Smooth muscle cell (in vitro differentiated cells): ENCODE measurements around the gene URM1. TPM values are rescaled to one million over a fixed set of nuclear protein-coding genes. Genes with fewer than 3 reads are reported as not detected.
"Not testable (repeated sequence)": the region's sequence is repeated elsewhere in the genome, so short reads cannot be mapped to it uniquely, and the experiment has no call there.

Experiments used
- DNase-seq: peaks from one replicate; lab custom pipeline; 2025; ENCODE audit not compliant: unreplicated experiment; lab: John Stamatoyannopoulos, UW
- H2AFZ ChIP-seq: fragments of 200-600 bp; sonication (generic); 2 replicates; pipeline ENCODE4 v1.6.0; 2016; ENCODE audit warnings: antibody characterized with exemption, low read depth, mild to moderate bottlenecking
- H3F3A ChIP-seq: fragments of 200-600 bp; sonication (generic); 2 replicates; pipeline ENCODE4 v1.6.0; 2017; ENCODE audit warnings: antibody characterized with exemption, low read depth
- H3K27ac ChIP-seq: fragments of 200-600 bp; sonication (generic); 2 replicates; pipeline ENCODE4 v1.5.1; 2016; ENCODE audit warnings: low read depth, mild to moderate bottlenecking
- H3K27me3 ChIP-seq: fragments of 200-600 bp; sonication (generic); 2 replicates; pipeline ENCODE4 v1.6.1; 2016; ENCODE audit warnings: low read depth, mild to moderate bottlenecking
- H3K36me3 ChIP-seq: fragments of 200-600 bp; sonication (generic); 2 replicates; pipeline ENCODE4 v1.5.1; 2016; ENCODE audit warnings: low read depth
- H3K4me1 ChIP-seq: fragments of 200-600 bp; sonication (generic); 2 replicates; pipeline ENCODE4 v1.5.1; 2016; ENCODE audit warnings: low read depth
- H3K4me2 ChIP-seq: fragments of 200-600 bp; sonication (generic); 2 replicates; pipeline ENCODE4 v1.6.0; 2016; ENCODE audit warnings: mild to moderate bottlenecking
- H3K4me3 ChIP-seq: fragments of 200-600 bp; sonication (generic); 2 replicates; pipeline ENCODE4 v1.5.1; 2016; ENCODE audit warnings: mild to moderate bottlenecking
- H3K79me2 ChIP-seq: fragments of 200-600 bp; sonication (generic); 2 replicates; pipeline ENCODE4 v1.6.0; 2016; ENCODE audit warnings: low read depth, mild to moderate bottlenecking
- H3K9ac ChIP-seq: fragments of 200-600 bp; sonication (generic); 2 replicates; pipeline ENCODE4 v1.6.0; 2016; ENCODE audit warnings: low read depth
- H3K9me3 ChIP-seq: fragments of 200-600 bp; sonication (generic); replicated peaks from 2 replicates; pipeline ENCODE4 v1.5.1; 2016; ENCODE audit warnings: low read depth
- H4K20me1 ChIP-seq: fragments of 200-600 bp; sonication (generic); 2 replicates; pipeline ENCODE4 v1.6.0; 2016; ENCODE audit warnings: low read depth
- CTCF ChIP-seq: fragments of 200-600 bp; sonication (generic); IDR thresholded peaks from 2 replicates; pipeline ENCODE4 v1.5.1; 2017; ENCODE audit warnings: borderline replicate concordance, mild to moderate bottlenecking, antibody characterized with exemption; ENCODE audit not compliant: insufficient read depth, poor library complexity, severe bottlenecking
- WGBS: methylation state at CpG from one replicate; pipeline ENCODE4 v1.1.7; 2016; ENCODE audit warnings: low lambda C conversion rate; 5-methylcytosine and 5-hydroxymethylcytosine counted together
- polyA plus RNA-seq: library from polyadenylated mRNA; unstranded; fragments of >200 nt; fragmentation: Nextera tagmentation; extraction: Ambion mirVana; gene quantifications from 2 replicates; pipeline ENCODE4 v1.2.1, GENCODE V29; 2016
- total RNA-seq: library from RNA; depleted of rRNA; stranded (reverse); fragments of >200 nt; gene quantifications from 2 replicates; pipeline ENCODE4 v1.2.3, GENCODE V29; 2014

Gene URM1
- total and polyA plus RNA-seq, 2 experiments from 2014 or later, result 27.3 to 48.7 TPM

- Histone ChIP-seq H3F3A (no peaks in the 10 kb centered on the region), H3K4me2 (peak overlapping the region; percentile 100), H3K79me2 (peaks cover 5% of the 10 kb centered on the region), H4K20me1 (no peaks in the 10 kb centered on the region), H2AFZ (peak overlapping the region; percentile 78), H3K27ac (peak overlapping the region; percentile 80), H3K9me3 (no peaks in the 10 kb centered on the region), H3K4me3 (peak overlapping the region; percentile 98), H3K27me3 (no peaks in the 10 kb centered on the region), H3K9ac (peak overlapping the region; percentile 86), H3K36me3 (no peaks in the 10 kb centered on the region), H3K4me1 (no peaks in the 10 kb centered on the region)
- no peak for TF ChIP-seq CTCF
- 35% methylated on average over 11 of the region's 11 CpGs for WGBS
- peak; percentile 46 for DNase-seq
Measured at GRCh38 chr9:128421482-128421996, 50.4 kb downstream of the URM1 start.

GRCh38 chr9:128422022-128422782 lies 51.0 kb downstream of the URM1 start:
- H2AFZ ChIP-seq, result not testable (repeated sequence)
- H3K4me3 ChIP-seq, result peak overlapping the region; percentile 98

GRCh38 chr9:128422783-128423150 lies 51.6 kb downstream of the URM1 start:
- no peak overlapping the region for H2AFZ ChIP-seq
- WGBS, result 83% methylated on average over 5 of the region's 5 CpGs

More at GRCh38 chr9:128422022-128422782, 51.0 kb downstream of the URM1 start:
- H3K36me3 ChIP-seq, H3K4me1 ChIP-seq, H3K27me3 ChIP-seq, H4K20me1 ChIP-seq, H3F3A ChIP-seq, H3K79me2 ChIP-seq, H3K9me3 ChIP-seq, H3K27ac ChIP-seq, DNase-seq: not testable (repeated sequence)
- H3K9ac ChIP-seq, result peak overlapping the region; percentile 86
- H3K4me2 ChIP-seq, result peak overlapping the region; percentile 100
- WGBS, result 89% methylated on average over 13 of the region's 13 CpGs

GRCh38 chr9:128423356-128423755 lies 52.2 kb downstream of the URM1 start:
- H2AFZ ChIP-seq, H3K36me3 ChIP-seq, H3K4me2 ChIP-seq, DNase-seq, H3K4me1 ChIP-seq, H3K27me3 ChIP-seq, H3K79me2 ChIP-seq, H3K4me3 ChIP-seq, H4K20me1 ChIP-seq, H3F3A ChIP-seq, H3K9me3 ChIP-seq: not testable (repeated sequence)
- Histone ChIP-seq H3K27ac (peak overlapping the region; percentile 69), H3K9ac (peak overlapping the region; percentile 58)
- 72% methylated on average over 6 of the region's 6 CpGs for WGBS

More at GRCh38 chr9:128422783-128423150, 51.6 kb downstream of the URM1 start:
- H3K4me1 ChIP-seq, result no peaks in the 10 kb centered on the region
- no peaks in the 10 kb centered on the region for H4K20me1 ChIP-seq
- peak overlapping the region; percentile 35 for H3K27ac ChIP-seq
- H3K9me3 ChIP-seq, result no peaks in the 10 kb centered on the region
- H3K27me3 ChIP-seq, result no peaks in the 10 kb centered on the region
- no peaks in the 10 kb centered on the region for H3K36me3 ChIP-seq
- TF ChIP-seq CTCF, result no peak
- no peak for DNase-seq
- no peak overlapping the region for H3K4me3 ChIP-seq
- no peak overlapping the region for H3K9ac ChIP-seq
- peaks cover 5% of the 10 kb centered on the region for H3K79me2 ChIP-seq
- H3K4me2 ChIP-seq, result no peak overlapping the region
- H3F3A ChIP-seq, result no peaks in the 10 kb centered on the region
